ENCODE measurements around the gene CNGA4.

Gene CNGA4

GRCh38 chr11:6199174-6199810 lies 39.6 kb upstream of the CNGA4 start, which contains the start of gene OR52W1:
OR52W1 (plus strand) TSS chr11:6199224; CDS start chr11:6199224, 0 bp downstream.
- no peak for TF ChIP-seq CTCF (IDR thresholded peaks at IDR 0.05; ENCODE audit: low read depth, low read length)
- Histone ChIP-seq H3K4me3 (ENCODE audit: low read depth, low read length) (no peak within 1 kb of the TSS), H3K9me3 (ENCODE audit: severe bottlenecking) (no peaks in the 10 kb centered on the region), H3K27ac (no peak within 1 kb of the TSS), H3K27me3 (ENCODE audit: insufficient read depth, low read depth, severe bottlenecking) (no peaks in the 10 kb centered on the region), H3K36me3 (no peaks in the 10 kb centered on the region; the same call in 1 of the 2 replicates)
- no peak for DNase-seq

- Histone ChIP-seq H3K4me3 (ENCODE audit: low read depth, low read length) (no peak overlapping the region), H3K27ac (no peak overlapping the region), H3K9me3 (ENCODE audit: severe bottlenecking) (no peaks in the 10 kb centered on the region), H3K27me3 (ENCODE audit: insufficient read depth, low read depth, severe bottlenecking) (no peaks in the 10 kb centered on the region), H3K36me3 (no peaks in the 10 kb centered on the region; the same call in 1 of the 2 replicates)
- no peak for TF ChIP-seq CTCF (IDR thresholded peaks at IDR 0.05; ENCODE audit: low read depth, low read length)
- DNase-seq, result no peak
These were observed 37.9 kb upstream of the CNGA4 start for GRCh38 chr11:6200975-6201374.

- Histone ChIP-seq H3K4me3 (ENCODE audit: low read depth, low read length) (no peak overlapping the region), H3K27ac (no peak overlapping the region), H3K36me3 (no peaks in the 10 kb centered on the region; the same call in 1 of the 2 replicates), H3K27me3 (ENCODE audit: insufficient read depth, low read depth, severe bottlenecking) (no peaks in the 10 kb centered on the region), H3K9me3 (ENCODE audit: severe bottlenecking) (no peaks in the 10 kb centered on the region)
- no peak for TF ChIP-seq CTCF (IDR thresholded peaks at IDR 0.05; ENCODE audit: low read depth, low read length)
- DNase-seq, result no peak
These were observed 37.4 kb upstream of the CNGA4 start for GRCh38 chr11:6201481-6201880.

DNA sequence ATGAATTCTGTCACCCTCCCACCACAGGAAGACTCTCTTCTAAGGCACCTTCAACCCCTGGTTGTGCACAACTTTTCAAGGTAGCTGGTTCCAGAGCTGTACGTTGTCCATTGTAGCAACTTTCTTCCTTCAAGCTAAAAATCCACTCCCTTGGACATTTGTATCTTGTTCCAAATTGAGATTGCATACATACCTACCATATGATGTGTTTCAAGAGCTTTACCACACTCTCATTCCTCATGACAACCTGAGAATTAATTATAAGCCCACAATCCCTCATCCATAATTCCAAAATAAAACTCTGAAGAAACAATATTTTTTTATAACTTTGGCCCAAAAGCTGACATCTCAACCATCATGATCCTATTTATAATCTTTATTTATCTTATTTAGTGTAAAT lies 36.8 kb upstream of the CNGA4 start:
- Histone ChIP-seq H3K27ac (no peak overlapping the region), H3K27me3 (ENCODE audit: insufficient read depth, low read depth, severe bottlenecking) (no peaks in the 10 kb centered on the region), H3K9me3 (ENCODE audit: severe bottlenecking) (no peaks in the 10 kb centered on the region), H3K36me3 (no peaks in the 10 kb centered on the region; the same call in 1 of the 2 replicates), H3K4me3 (ENCODE audit: low read depth, low read length) (no peak overlapping the region)
- no peak for TF ChIP-seq CTCF (IDR thresholded peaks at IDR 0.05; ENCODE audit: low read depth, low read length)
- no peak for DNase-seq

DNA sequence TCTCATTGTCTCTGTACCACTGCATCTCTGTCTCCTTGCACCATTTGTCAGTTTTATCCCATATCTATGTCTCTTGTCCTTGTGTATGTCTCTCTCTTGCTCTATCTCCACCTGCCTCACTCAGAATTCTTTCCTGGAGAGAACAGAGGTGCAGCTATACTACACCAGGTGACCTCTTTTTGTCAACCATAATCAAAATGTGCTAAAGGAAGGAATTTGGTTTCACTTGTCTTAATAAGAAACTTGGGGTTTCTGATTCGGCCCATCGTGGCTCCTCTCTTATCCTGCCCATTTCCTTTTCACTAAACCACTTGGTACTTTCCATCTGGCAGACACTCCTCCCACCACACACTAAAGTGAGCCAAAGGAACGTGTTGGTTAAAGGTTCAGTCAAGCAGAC lies 35.6 kb upstream of the CNGA4 start:
- H3K27me3 ChIP-seq (ENCODE audit: insufficient read depth, low read depth, severe bottlenecking), result no peaks in the 10 kb centered on the region
- no peak overlapping the region for H3K4me3 ChIP-seq (ENCODE audit: low read depth, low read length)
- DNase-seq, result no peak
- H3K36me3 ChIP-seq, result no peaks in the 10 kb centered on the region; the same call in 1 of the 2 replicates
- H3K9me3 ChIP-seq (ENCODE audit: severe bottlenecking), result no peaks in the 10 kb centered on the region
- no peak for TF ChIP-seq CTCF (IDR thresholded peaks at IDR 0.05; ENCODE audit: low read depth, low read length)
- no peak overlapping the region for H3K27ac ChIP-seq

GRCh38 chr11:6204706-6205105 lies 34.2 kb upstream of the CNGA4 start:
- TF ChIP-seq CTCF (IDR thresholded peaks at IDR 0.05; ENCODE audit: low read depth, low read length), result no peak
- no peaks in the 10 kb centered on the region for H3K9me3 ChIP-seq (ENCODE audit: severe bottlenecking)

More at GRCh38 chr11:6204706-6205105, 34.2 kb upstream of the CNGA4 start:
- Histone ChIP-seq H3K36me3 (no peaks in the 10 kb centered on the region; the same call in 1 of the 2 replicates), H3K4me3 (ENCODE audit: low read depth, low read length) (no peak overlapping the region), H3K27me3 (ENCODE audit: insufficient read depth, low read depth, severe bottlenecking) (no peaks in the 10 kb centered on the region), H3K27ac (no peak overlapping the region)
- no peak for DNase-seq

Data from WERI-Rb-1 (cell line).